ES-I3 (cell line): ENCODE results near the gene MTHFD1L.

Experiments
- H3K36me3 ChIP-seq: 2 replicates; pipeline ENCODE4 v1.6.1; 2013; ENCODE audit warnings: mild to moderate bottlenecking, low read length, control low read depth, moderate library complexity; ENCODE audit not compliant: insufficient read depth
- H3K4me1 ChIP-seq: 2 replicates; pipeline ENCODE4 v1.6.1; 2013; ENCODE audit warnings: mild to moderate bottlenecking, control low read depth, low read length; ENCODE audit not compliant: insufficient read depth
- H3K9ac ChIP-seq: 2 replicates; pipeline ENCODE4 v1.6.1; 2013; ENCODE audit warnings: low read depth, mild to moderate bottlenecking, low read length, moderate library complexity
- H3K9me3 ChIP-seq: 2 replicates; pipeline ENCODE4 v1.6.1; 2013; ENCODE audit warnings: mild to moderate bottlenecking, low read length, moderate library complexity; ENCODE audit not compliant: control insufficient read depth, insufficient read depth

MTHFD1L gene

GRCh38 chr6:150924808-150925589, 59.5 kb downstream of the MTHFD1L start:
- Histone ChIP-seq H3K9me3 (no peaks in the 10 kb centered on the region), H3K4me1 (no peaks in the 10 kb centered on the region), H3K36me3 (peaks cover 13% of the 10 kb centered on the region; the same call in 1 of the 2 replicates), H3K9ac (no peak overlapping the region)

DNA sequence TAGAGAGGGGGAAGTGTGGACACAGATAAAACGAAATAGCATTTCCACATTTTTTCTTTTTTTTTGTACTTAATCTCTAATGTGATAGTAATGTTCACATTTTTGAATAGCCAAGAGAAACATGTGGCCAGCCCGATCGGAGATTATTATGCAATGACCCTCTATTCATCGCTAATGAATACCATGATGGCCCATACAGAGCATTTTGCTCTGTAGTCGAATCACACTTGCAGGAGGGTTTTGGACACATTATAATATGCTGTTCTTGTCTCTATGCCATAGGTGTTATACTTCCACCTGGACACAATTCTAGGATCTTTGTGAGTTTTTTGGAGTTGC, 60.1 kb downstream of the MTHFD1L start:
- Histone ChIP-seq H3K4me1 (no peaks in the 10 kb centered on the region), H3K9me3 (no peaks in the 10 kb centered on the region), H3K36me3 (peaks cover 10% of the 10 kb centered on the region; the same call in 1 of the 2 replicates), H3K9ac (no peak overlapping the region)

DNA sequence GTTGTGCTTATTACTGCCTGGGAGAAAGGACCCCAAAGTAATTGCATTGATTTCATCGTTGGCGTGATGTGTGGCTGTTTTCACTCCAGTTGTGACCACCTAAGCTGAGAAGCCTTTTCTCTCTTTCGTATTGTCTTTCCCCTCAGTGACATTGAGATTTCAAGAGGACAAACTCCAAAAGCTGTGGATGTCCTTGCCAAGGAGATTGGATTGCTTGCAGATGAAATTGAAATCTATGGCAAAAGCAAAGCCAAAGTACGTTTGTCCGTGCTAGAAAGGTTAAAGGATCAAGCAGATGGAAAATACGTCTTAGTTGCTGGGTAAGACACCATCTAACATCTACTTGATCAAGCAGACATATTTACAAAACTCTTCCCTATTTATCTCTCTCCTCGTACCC, 60.5 kb downstream of the MTHFD1L start:
- H3K9ac ChIP-seq, result no peak overlapping the region
- no peaks in the 10 kb centered on the region for H3K4me1 ChIP-seq
- peaks cover 12% of the 10 kb centered on the region for H3K36me3 ChIP-seq
- no peaks in the 10 kb centered on the region for H3K9me3 ChIP-seq

GRCh38 chr6:150928882-150929281, 63.4 kb downstream of the MTHFD1L start:
- Histone ChIP-seq H3K9ac (no peak overlapping the region), H3K36me3 (peaks cover 10% of the 10 kb centered on the region), H3K9me3 (no peaks in the 10 kb centered on the region), H3K4me1 (no peaks in the 10 kb centered on the region)

DNA sequence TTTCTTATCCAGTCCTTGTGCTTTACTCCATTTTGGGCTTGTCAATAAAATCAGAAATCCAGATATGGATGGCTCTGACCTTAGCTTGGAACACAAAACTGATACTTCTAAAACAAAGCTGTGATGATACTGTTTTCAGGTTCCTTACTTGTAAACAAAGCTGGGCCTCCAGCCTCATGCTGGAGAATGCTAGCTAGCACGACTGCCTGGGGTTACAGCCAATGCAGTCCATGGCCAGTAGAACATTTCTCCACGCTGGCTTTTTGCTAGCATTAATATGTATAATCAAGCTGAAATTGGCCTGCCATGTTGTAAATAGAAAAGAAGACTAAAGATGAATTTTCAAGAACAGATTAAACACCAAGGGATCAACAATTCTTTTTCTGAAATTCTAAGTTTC, 63.9 kb downstream of the MTHFD1L start:
- Histone ChIP-seq H3K36me3 (peaks cover 14% of the 10 kb centered on the region), H3K4me1 (no peaks in the 10 kb centered on the region), H3K9ac (no peak overlapping the region), H3K9me3 (no peaks in the 10 kb centered on the region)

- H3K36me3 ChIP-seq, result peaks cover 20% of the 10 kb centered on the region
- H3K4me1 ChIP-seq, result no peaks in the 10 kb centered on the region
- no peaks in the 10 kb centered on the region for H3K9me3 ChIP-seq
- H3K9ac ChIP-seq, result no peak overlapping the region
Observed at GRCh38 chr6:150930841-150931240, 65.3 kb downstream of the MTHFD1L start.

DNA sequence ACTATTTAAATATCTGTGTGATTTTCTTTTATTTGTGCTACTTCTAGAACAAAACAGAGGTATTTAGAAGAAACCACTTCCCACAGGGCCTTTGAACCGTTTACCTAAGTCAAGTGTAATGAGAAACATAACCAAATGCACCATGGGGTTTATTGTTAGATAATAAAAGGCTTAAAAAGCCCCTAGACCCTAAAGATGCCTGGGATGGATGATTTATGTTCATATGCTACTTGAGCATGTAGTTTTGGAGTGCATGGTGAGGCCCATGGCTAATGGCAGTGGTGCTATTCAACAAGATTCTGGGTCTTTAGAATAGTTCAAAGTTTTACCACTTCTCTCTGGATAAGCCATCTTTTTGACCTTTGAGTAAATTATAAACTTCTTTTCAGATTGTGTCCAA, 65.9 kb downstream of the MTHFD1L start:
- H3K4me1 ChIP-seq, result no peaks in the 10 kb centered on the region
- no peak overlapping the region for H3K9ac ChIP-seq
- H3K9me3 ChIP-seq, result no peaks in the 10 kb centered on the region
- peaks cover 24% of the 10 kb centered on the region for H3K36me3 ChIP-seq

GRCh38 chr6:150932996-150933395, 67.5 kb downstream of the MTHFD1L start:
- H3K36me3 ChIP-seq, result peaks cover 34% of the 10 kb centered on the region
- H3K9ac ChIP-seq, result no peak overlapping the region
- H3K9me3 ChIP-seq, result no peaks in the 10 kb centered on the region
- H3K4me1 ChIP-seq, result no peaks in the 10 kb centered on the region

- peaks cover 31% of the 10 kb centered on the region for H3K36me3 ChIP-seq
- no peak overlapping the region for H3K9ac ChIP-seq
- H3K4me1 ChIP-seq, result no peaks in the 10 kb centered on the region
- H3K9me3 ChIP-seq, result no peaks in the 10 kb centered on the region
Observed at GRCh38 chr6:150934380-150934779, 68.9 kb downstream of the MTHFD1L start.

- Histone ChIP-seq H3K9me3 (no peaks in the 10 kb centered on the region), H3K4me1 (no peaks in the 10 kb centered on the region), H3K9ac (no peak overlapping the region), H3K36me3 (peaks cover 31% of the 10 kb centered on the region)
Observed at GRCh38 chr6:150936021-150936555, 70.6 kb downstream of the MTHFD1L start.

- no peaks in the 10 kb centered on the region for H3K9me3 ChIP-seq
- no peaks in the 10 kb centered on the region for H3K4me1 ChIP-seq
- H3K36me3 ChIP-seq, result peaks cover 32% of the 10 kb centered on the region
- no peak overlapping the region for H3K9ac ChIP-seq
Observed at GRCh38 chr6:150937132-150937906, 71.8 kb downstream of the MTHFD1L start.

GRCh38 chr6:150939399-150939798, 73.9 kb downstream of the MTHFD1L start:
- Histone ChIP-seq H3K9me3 (no peaks in the 10 kb centered on the region), H3K36me3 (peaks cover 28% of the 10 kb centered on the region), H3K4me1 (no peaks in the 10 kb centered on the region), H3K9ac (no peak overlapping the region)

GRCh38 chr6:150940941-150941340, 75.4 kb downstream of the MTHFD1L start:
- no peaks in the 10 kb centered on the region for H3K9me3 ChIP-seq
- H3K36me3 ChIP-seq, result peaks cover 24% of the 10 kb centered on the region
- no peaks in the 10 kb centered on the region for H3K4me1 ChIP-seq
- H3K9ac ChIP-seq, result no peak overlapping the region

DNA sequence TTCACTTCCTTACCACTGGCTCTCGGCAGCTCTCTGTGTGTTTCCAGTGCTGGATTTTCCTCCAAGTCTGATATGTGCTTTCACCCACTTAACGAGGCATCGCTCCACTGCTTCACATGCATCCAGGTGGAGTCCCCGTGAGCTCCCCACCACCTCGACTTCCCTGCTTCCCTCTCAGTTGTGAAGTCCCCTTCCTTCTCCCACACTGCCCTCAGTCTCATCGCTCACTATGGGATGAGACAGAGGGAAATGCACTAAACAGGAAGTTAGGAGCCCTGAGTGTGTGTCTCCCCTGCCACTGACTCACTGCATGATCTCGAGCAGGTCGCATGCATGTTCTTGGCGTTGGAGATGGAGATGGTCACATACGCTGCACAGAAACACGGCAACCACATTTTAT, 84.0 kb downstream of the MTHFD1L start:
- H3K9me3 ChIP-seq, result no peaks in the 10 kb centered on the region
- H3K9ac ChIP-seq, result no peak overlapping the region
- H3K36me3 ChIP-seq, result peaks cover 30% of the 10 kb centered on the region
- H3K4me1 ChIP-seq, result no peaks in the 10 kb centered on the region

DNA sequence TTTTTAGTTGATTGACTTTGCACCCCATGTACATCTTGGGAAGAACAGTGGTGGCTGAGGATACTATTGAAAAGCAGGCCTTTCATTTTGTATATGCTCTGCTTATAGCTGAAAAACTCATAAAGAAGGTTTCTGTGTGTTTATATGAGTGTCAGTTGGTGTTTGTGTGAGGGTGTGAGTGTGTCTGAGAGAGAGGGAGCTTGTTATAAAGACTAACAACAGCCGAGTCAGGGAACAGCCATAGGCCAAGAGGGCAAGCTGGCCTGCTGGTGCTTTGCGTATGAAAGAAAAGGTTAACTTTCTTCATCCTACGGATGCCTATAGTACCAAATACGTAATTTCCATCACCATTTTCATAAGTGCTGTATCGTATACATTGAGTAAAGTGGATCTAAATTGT, 88.3 kb downstream of the MTHFD1L start:
- H3K9ac ChIP-seq, result no peak overlapping the region
- H3K4me1 ChIP-seq, result no peaks in the 10 kb centered on the region
- H3K36me3 ChIP-seq, result peaks cover 23% of the 10 kb centered on the region
- no peaks in the 10 kb centered on the region for H3K9me3 ChIP-seq
